ENCODE results near the gene NCAN.

NCAN gene

GRCh38 chr19:19211499-19212420 lies at the start of gene NCAN:
Gene NCAN (plus strand): TSS chr19:19211958. CDS start chr19:19216954, 4,996 bp downstream.
- in situ Hi-C loops (cut with HindIII; ENCODE audit: low sequenced_read_pairs) = no loop called here
- no peak for TF ChIP-seq CTCF (IDR thresholded peaks at IDR 0.05; ENCODE audit: low read depth, low read length, missing control alignments)
- H3K4me3 ChIP-seq (ENCODE audit: low read depth, low read length) = no peak within 1 kb of the TSS
- no peak for DNase-seq (ENCODE audit: low read depth)

GRCh38 chr19:19162495-19162894 lies 49.3 kb upstream of the NCAN start:
- in situ Hi-C loops (cut with HindIII; ENCODE audit: low sequenced_read_pairs) = no loop called here
- no peak for TF ChIP-seq CTCF (IDR thresholded peaks at IDR 0.05; ENCODE audit: low read depth, low read length, missing control alignments)
- no peak for DNase-seq (ENCODE audit: low read depth)
- H3K4me3 ChIP-seq (ENCODE audit: low read depth, low read length) = no peak overlapping the region

- DNase-seq (ENCODE audit: low read depth) = no peak
- in situ Hi-C loops (cut with HindIII; ENCODE audit: low sequenced_read_pairs) = no loop called here
- H3K4me3 ChIP-seq (ENCODE audit: low read depth, low read length) = no peak overlapping the region
- no peak for TF ChIP-seq CTCF (IDR thresholded peaks at IDR 0.05; ENCODE audit: low read depth, low read length, missing control alignments)
These were observed 46.4 kb upstream of the NCAN start for GRCh38 chr19:19165396-19165795.

GRCh38 chr19:19167612-19168011 lies 44.1 kb upstream of the NCAN start:
- no peak for TF ChIP-seq CTCF (IDR thresholded peaks at IDR 0.05; ENCODE audit: low read depth, low read length, missing control alignments)
- in situ Hi-C loops (cut with HindIII; ENCODE audit: low sequenced_read_pairs) = no loop called here
- H3K4me3 ChIP-seq (ENCODE audit: low read depth, low read length) = no peak overlapping the region
- no peak for DNase-seq (ENCODE audit: low read depth)

GRCh38 chr19:19169236-19170052 lies 42.3 kb upstream of the NCAN start:
- no peak for DNase-seq (ENCODE audit: low read depth)
- TF ChIP-seq CTCF (IDR thresholded peaks at IDR 0.05; ENCODE audit: low read depth, low read length, missing control alignments) = no peak
- no peak overlapping the region for H3K4me3 ChIP-seq (ENCODE audit: low read depth, low read length)
- in situ Hi-C loops (cut with HindIII; ENCODE audit: low sequenced_read_pairs) = no loop called here

GRCh38 chr19:19170053-19170872 lies 41.5 kb upstream of the NCAN start, which contains the start of gene MEF2B:
Gene MEF2B (minus strand): TSS chr19:19170263. CDS start chr19:19150735, 19,528 bp downstream.
- no peak within 1 kb of the TSS for H3K4me3 ChIP-seq (ENCODE audit: low read depth, low read length)
- no peak for DNase-seq (ENCODE audit: low read depth)
- TF ChIP-seq CTCF (IDR thresholded peaks at IDR 0.05; ENCODE audit: low read depth, low read length, missing control alignments) = no peak
- in situ Hi-C loops (cut with HindIII; ENCODE audit: low sequenced_read_pairs) = no loop called here

All from astrocyte of the cerebellum (primary cell).